HEK293 (cell line): ENCODE measurements around the gene GMIP.

Experiments
- BCL6B ChIP-seq: fragments of 450-650 bp; formaldehyde crosslinking; IDR thresholded peaks from 2 replicates; pipeline ENCODE4 v1.5.1; 2017; ENCODE audit warnings: missing biosample characterization, missing genetic modification characterization
- GLIS2 ChIP-seq: fragments of 450-650 bp; formaldehyde crosslinking; IDR thresholded peaks from 2 replicates; pipeline ENCODE4 v1.5.1; 2016; ENCODE audit warnings: missing biosample characterization, missing genetic modification characterization
- KLF10 ChIP-seq: fragments of 450-650 bp; IDR thresholded peaks from 2 replicates; pipeline ENCODE4 v1.5.1; 2018; ENCODE audit warnings: missing biosample characterization, mild to moderate bottlenecking, missing genetic modification characterization
- MEIS1 ChIP-seq: sonication (generic); formaldehyde crosslinking; IDR thresholded peaks from 2 replicates; pipeline ENCODE4 v1.8.1; 2022; ENCODE audit warnings: missing genetic modification reagents, mild to moderate bottlenecking, borderline replicate concordance
- OVOL3 ChIP-seq: fragments of 450-650 bp; formaldehyde crosslinking; IDR thresholded peaks from 2 replicates; pipeline ENCODE4 v1.5.1; 2016; ENCODE audit warnings: missing biosample characterization, missing genetic modification characterization
- ZIC2 ChIP-seq: fragments of 450-650 bp; formaldehyde crosslinking; IDR thresholded peaks from 2 replicates; pipeline ENCODE4 v1.5.1; 2016; ENCODE audit warnings: missing biosample characterization, missing genetic modification characterization
- ZNF114 ChIP-seq: fragments of 450-650 bp; formaldehyde crosslinking; IDR thresholded peaks from 2 replicates; pipeline ENCODE4 v1.5.0; 2017; ENCODE audit warnings: missing biosample characterization, missing genetic modification characterization
- ZNF2 ChIP-seq: fragments of 450-650 bp; formaldehyde crosslinking; IDR thresholded peaks from 2 replicates; pipeline ENCODE4 v1.5.1; 2016; ENCODE audit warnings: missing biosample characterization, missing genetic modification characterization
- ZNF214 ChIP-seq: fragments of 450-650 bp; formaldehyde crosslinking; IDR thresholded peaks from 2 replicates; pipeline ENCODE4 v1.5.1; 2017; ENCODE audit warnings: missing biosample characterization, mild to moderate bottlenecking, missing genetic modification characterization, borderline replicate concordance
- ZNF223 ChIP-seq: fragments of 450-650 bp; formaldehyde crosslinking; IDR thresholded peaks from 2 replicates; pipeline ENCODE4 v1.5.1; 2016; ENCODE audit warnings: missing biosample characterization, missing genetic modification characterization
- ZNF24 ChIP-seq: fragments of 450-650 bp; formaldehyde crosslinking; IDR thresholded peaks from 2 replicates; pipeline ENCODE4 v1.5.1; 2016; ENCODE audit warnings: missing biosample characterization, missing genetic modification characterization
- ZNF266 ChIP-seq: fragments of 450-650 bp; formaldehyde crosslinking; IDR thresholded peaks from 2 replicates; pipeline ENCODE4 v1.5.1; 2016; ENCODE audit warnings: missing biosample characterization, missing genetic modification characterization, low read depth
- ZNF37A ChIP-seq: fragments of 450-650 bp; IDR thresholded peaks from 2 replicates; pipeline ENCODE4 v1.5.1; 2018; ENCODE audit warnings: missing biosample characterization, missing genetic modification characterization
- ZNF391 ChIP-seq: fragments of 450-650 bp; formaldehyde crosslinking; IDR thresholded peaks from 2 replicates; pipeline ENCODE4 v1.5.1; 2016; ENCODE audit warnings: low read depth, missing biosample characterization, missing genetic modification characterization, borderline replicate concordance
- ZNF398 ChIP-seq: fragments of 450-650 bp; formaldehyde crosslinking; IDR thresholded peaks from 2 replicates; pipeline ENCODE4 v1.5.1; 2017; ENCODE audit warnings: missing biosample characterization, missing genetic modification characterization
- ZNF423 ChIP-seq: fragments of 450-650 bp; formaldehyde crosslinking; IDR thresholded peaks from 2 replicates; pipeline ENCODE4 v1.5.1; 2016; ENCODE audit warnings: missing biosample characterization, missing genetic modification characterization
- ZNF529 ChIP-seq: fragments of 450-650 bp; formaldehyde crosslinking; IDR thresholded peaks from 2 replicates; pipeline ENCODE4 v1.5.1; 2017; ENCODE audit warnings: missing genetic modification characterization, missing biosample characterization; ENCODE audit not compliant: insufficient replicate concordance
- ZNF549 ChIP-seq: fragments of 450-650 bp; IDR thresholded peaks from 2 replicates; pipeline ENCODE4 v1.5.1; 2018; ENCODE audit warnings: missing biosample characterization, missing genetic modification characterization, mild to moderate bottlenecking, inconsistent platforms, moderate library complexity
- ZNF624 ChIP-seq: fragments of 450-650 bp; formaldehyde crosslinking; IDR thresholded peaks from 2 replicates; pipeline ENCODE4 v1.5.1; 2017; ENCODE audit warnings: missing biosample characterization, missing genetic modification characterization
- ZNF660 ChIP-seq: fragments of 450-650 bp; IDR thresholded peaks from 2 replicates; pipeline ENCODE4 v1.5.1; 2018; ENCODE audit warnings: missing biosample characterization, mild to moderate bottlenecking, missing genetic modification characterization
- ZNF692 ChIP-seq: fragments of 450-650 bp; formaldehyde crosslinking; IDR thresholded peaks from 2 replicates; pipeline ENCODE4 v1.5.1; 2016; ENCODE audit warnings: missing biosample characterization, missing genetic modification characterization
- TF ChIP-seq, protein P1 (sequence below): sonication (generic); formaldehyde crosslinking; IDR thresholded peaks from 2 replicates; pipeline ENCODE4 v1.8.1; 2022; ENCODE audit warnings: mild to moderate bottlenecking, moderate library complexity, missing genetic modification reagents
- TF ChIP-seq, protein P2 (sequence below): fragments of 450-650 bp; formaldehyde crosslinking; IDR thresholded peaks from 2 replicates; pipeline ENCODE4 v1.5.1; 2016; ENCODE audit warnings: missing biosample characterization, missing genetic modification characterization, borderline replicate concordance
- TF ChIP-seq, protein P3 (sequence below): fragments of 450-650 bp; formaldehyde crosslinking; IDR thresholded peaks from 2 replicates; pipeline ENCODE4 v1.5.1; 2017; ENCODE audit warnings: missing biosample characterization, missing genetic modification characterization
- TF ChIP-seq, protein P4 (sequence below): fragments of 450-650 bp; formaldehyde crosslinking; IDR thresholded peaks from 2 replicates; pipeline ENCODE4 v1.5.1; 2017; ENCODE audit warnings: missing biosample characterization, missing genetic modification characterization

GMIP gene

GRCh38 chr19:19668230-19669012, 25.0 kb upstream of the GMIP start, which contains the start of gene ZNF101 (continued):
- TF ChIP-seq, protein P1, sequence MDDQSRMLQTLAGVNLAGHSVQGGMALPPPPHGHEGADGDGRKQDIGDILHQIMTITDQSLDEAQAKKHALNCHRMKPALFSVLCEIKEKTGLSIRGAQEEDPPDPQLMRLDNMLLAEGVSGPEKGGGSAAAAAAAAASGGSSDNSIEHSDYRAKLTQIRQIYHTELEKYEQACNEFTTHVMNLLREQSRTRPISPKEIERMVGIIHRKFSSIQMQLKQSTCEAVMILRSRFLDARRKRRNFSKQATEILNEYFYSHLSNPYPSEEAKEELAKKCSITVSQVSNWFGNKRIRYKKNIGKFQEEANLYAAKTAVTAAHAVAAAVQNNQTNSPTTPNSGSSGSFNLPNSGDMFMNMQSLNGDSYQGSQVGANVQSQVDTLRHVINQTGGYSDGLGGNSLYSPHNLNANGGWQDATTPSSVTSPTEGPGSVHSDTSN (CRISPR knock-in tag): no peak
- TF ChIP-seq ZNF692: 0 out of 2 replicates have a peak, but pooled peaks have one; percentile 21
- no peak for TF ChIP-seq BCL6B (tag by site-specific recombination)
- no peak for TF ChIP-seq ZNF214 (tag by site-specific recombination)
- no peak for TF ChIP-seq KLF10
- TF ChIP-seq GLIS2 (tag by site-specific recombination): peak; percentile 78
- TF ChIP-seq ZNF266: no peak
- TF ChIP-seq ZNF423 (tag by site-specific recombination): no peak
- TF ChIP-seq, protein P2, sequence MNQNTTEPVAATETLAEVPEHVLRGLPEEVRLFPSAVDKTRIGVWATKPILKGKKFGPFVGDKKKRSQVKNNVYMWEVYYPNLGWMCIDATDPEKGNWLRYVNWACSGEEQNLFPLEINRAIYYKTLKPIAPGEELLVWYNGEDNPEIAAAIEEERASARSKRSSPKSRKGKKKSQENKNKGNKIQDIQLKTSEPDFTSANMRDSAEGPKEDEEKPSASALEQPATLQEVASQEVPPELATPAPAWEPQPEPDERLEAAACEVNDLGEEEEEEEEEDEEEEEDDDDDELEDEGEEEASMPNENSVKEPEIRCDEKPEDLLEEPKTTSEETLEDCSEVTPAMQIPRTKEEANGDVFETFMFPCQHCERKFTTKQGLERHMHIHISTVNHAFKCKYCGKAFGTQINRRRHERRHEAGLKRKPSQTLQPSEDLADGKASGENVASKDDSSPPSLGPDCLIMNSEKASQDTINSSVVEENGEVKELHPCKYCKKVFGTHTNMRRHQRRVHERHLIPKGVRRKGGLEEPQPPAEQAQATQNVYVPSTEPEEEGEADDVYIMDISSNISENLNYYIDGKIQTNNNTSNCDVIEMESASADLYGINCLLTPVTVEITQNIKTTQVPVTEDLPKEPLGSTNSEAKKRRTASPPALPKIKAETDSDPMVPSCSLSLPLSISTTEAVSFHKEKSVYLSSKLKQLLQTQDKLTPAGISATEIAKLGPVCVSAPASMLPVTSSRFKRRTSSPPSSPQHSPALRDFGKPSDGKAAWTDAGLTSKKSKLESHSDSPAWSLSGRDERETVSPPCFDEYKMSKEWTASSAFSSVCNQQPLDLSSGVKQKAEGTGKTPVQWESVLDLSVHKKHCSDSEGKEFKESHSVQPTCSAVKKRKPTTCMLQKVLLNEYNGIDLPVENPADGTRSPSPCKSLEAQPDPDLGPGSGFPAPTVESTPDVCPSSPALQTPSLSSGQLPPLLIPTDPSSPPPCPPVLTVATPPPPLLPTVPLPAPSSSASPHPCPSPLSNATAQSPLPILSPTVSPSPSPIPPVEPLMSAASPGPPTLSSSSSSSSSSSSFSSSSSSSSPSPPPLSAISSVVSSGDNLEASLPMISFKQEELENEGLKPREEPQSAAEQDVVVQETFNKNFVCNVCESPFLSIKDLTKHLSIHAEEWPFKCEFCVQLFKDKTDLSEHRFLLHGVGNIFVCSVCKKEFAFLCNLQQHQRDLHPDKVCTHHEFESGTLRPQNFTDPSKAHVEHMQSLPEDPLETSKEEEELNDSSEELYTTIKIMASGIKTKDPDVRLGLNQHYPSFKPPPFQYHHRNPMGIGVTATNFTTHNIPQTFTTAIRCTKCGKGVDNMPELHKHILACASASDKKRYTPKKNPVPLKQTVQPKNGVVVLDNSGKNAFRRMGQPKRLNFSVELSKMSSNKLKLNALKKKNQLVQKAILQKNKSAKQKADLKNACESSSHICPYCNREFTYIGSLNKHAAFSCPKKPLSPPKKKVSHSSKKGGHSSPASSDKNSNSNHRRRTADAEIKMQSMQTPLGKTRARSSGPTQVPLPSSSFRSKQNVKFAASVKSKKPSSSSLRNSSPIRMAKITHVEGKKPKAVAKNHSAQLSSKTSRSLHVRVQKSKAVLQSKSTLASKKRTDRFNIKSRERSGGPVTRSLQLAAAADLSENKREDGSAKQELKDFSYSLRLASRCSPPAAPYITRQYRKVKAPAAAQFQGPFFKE (tag by site-specific recombination): no peak
- TF ChIP-seq ZNF391: no peak
- no peak for TF ChIP-seq MEIS1
- no peak for TF ChIP-seq OVOL3
- TF ChIP-seq ZNF37A: no peak
- TF ChIP-seq ZNF624 (tag by site-specific recombination): no peak
- no peak for TF ChIP-seq ZNF398
- no peak for TF ChIP-seq ZNF114
- no peak for TF ChIP-seq ZNF24 (tag by site-specific recombination)
- TF ChIP-seq ZNF529 (tag by site-specific recombination): no peak
- no peak for TF ChIP-seq ZNF549 (tag by site-specific recombination)
- no peak for TF ChIP-seq ZNF660 (tag by site-specific recombination)
- no peak for TF ChIP-seq ZNF2
- no peak for TF ChIP-seq ZNF223 (tag by site-specific recombination)
- TF ChIP-seq ZIC2 (tag by site-specific recombination): no peak; the same call in 1 of the 2 replicates
- TF ChIP-seq, protein P3, sequence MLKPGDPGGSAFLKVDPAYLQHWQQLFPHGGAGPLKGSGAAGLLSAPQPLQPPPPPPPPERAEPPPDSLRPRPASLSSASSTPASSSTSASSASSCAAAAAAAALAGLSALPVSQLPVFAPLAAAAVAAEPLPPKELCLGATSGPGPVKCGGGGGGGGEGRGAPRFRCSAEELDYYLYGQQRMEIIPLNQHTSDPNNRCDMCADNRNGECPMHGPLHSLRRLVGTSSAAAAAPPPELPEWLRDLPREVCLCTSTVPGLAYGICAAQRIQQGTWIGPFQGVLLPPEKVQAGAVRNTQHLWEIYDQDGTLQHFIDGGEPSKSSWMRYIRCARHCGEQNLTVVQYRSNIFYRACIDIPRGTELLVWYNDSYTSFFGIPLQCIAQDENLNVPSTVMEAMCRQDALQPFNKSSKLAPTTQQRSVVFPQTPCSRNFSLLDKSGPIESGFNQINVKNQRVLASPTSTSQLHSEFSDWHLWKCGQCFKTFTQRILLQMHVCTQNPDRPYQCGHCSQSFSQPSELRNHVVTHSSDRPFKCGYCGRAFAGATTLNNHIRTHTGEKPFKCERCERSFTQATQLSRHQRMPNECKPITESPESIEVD: no peak
- TF ChIP-seq, protein P4, sequence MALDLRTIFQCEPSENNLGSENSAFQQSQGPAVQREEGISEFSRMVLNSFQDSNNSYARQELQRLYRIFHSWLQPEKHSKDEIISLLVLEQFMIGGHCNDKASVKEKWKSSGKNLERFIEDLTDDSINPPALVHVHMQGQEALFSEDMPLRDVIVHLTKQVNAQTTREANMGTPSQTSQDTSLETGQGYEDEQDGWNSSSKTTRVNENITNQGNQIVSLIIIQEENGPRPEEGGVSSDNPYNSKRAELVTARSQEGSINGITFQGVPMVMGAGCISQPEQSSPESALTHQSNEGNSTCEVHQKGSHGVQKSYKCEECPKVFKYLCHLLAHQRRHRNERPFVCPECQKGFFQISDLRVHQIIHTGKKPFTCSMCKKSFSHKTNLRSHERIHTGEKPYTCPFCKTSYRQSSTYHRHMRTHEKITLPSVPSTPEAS (tag by site-specific recombination): no peak
